Measurements from ENCODE around the gene MED27. TPM values are rescaled to one million over a fixed set of nuclear protein-coding genes. Genes with fewer than 3 reads are reported as not detected.

Gene MED27
- total and polyA plus RNA-seq, 2 of the 8 experiments (the other 6 are each of a cell fraction or from before 2014, with no cell fraction given) = 29.9 to 56.5 TPM

- Histone ChIP-seq H3K9ac (replicated peaks in 1 of 4; ENCODE audit: extremely low read depth in 1 of 4, low read depth in 3 of 4, low read length in 3 of 4) (no peak overlapping the region), H3K4me3 (ENCODE audit: extremely low read depth in 1 of 4, insufficient read depth in 2 of 4, low read depth in 3 of 4, low read length in 4 of 4) (no peak overlapping the region), H2BK5ac (ENCODE audit: low read depth, low read length) (no peak overlapping the region), H3K4me1 (replicated peaks in 1 of 4; ENCODE audit: control insufficient read depth in 3 of 4, insufficient read depth in 4 of 4, low read length in 3 of 4) (peaks cover 0 to 9% (median 1%) of the 10 kb centered on the region in 4 experiments; a peak in 3 of 7 replicates), H3K4ac (replicated peaks; ENCODE audit: insufficient read length, low read depth, low read length) (no peak overlapping the region), H3K9me3 (ENCODE audit: insufficient read depth in 2 of 2, low read depth in 1 of 2, low read length in 1 of 2) (no peaks in the 10 kb centered on the region), H3K79me2 (ENCODE audit: control insufficient read depth in 1 of 2, insufficient read depth in 2 of 2, low read length in 2 of 2) (no peaks in the 10 kb centered on the region), H3K14ac (ENCODE audit: insufficient read length) (no peak overlapping the region), H3K56ac (replicated peaks; ENCODE audit: insufficient read length, low read depth, low read length) (no peak overlapping the region), H2BK12ac (ENCODE audit: low read depth, low read length) (no peak overlapping the region), H3K36me3 (ENCODE audit: control insufficient read depth in 2 of 4, insufficient read depth in 4 of 4, low read length in 3 of 4) (no peaks in the 10 kb centered on the region; a peak in 1 of 8 replicates), H3K23me2 (ENCODE audit: low read depth, low read length) (peaks cover 2% of the 10 kb centered on the region; the same call in 1 of the 2 replicates), H2BK20ac (ENCODE audit: low read length) (no peak overlapping the region), H2AK5ac (ENCODE audit: low read depth, low read length) (no peak overlapping the region), H4K91ac (replicated peaks; ENCODE audit: insufficient read length, low read length) (no peak overlapping the region), H4K5ac (ENCODE audit: insufficient read length, low read depth, low read length) (no peak overlapping the region), H4K20me1 (replicated peaks in 1 of 2; ENCODE audit: control insufficient read depth in 1 of 2, insufficient read depth in 2 of 2, low read length in 2 of 2) (peaks cover 9 to 15% of the 10 kb centered on the region in 2 experiments), H3K18ac (ENCODE audit: extremely low read depth, low read length) (no peak overlapping the region), H3K79me1 (ENCODE audit: low read depth, low read length) (no peaks in the 10 kb centered on the region; the same call in 1 of the 2 replicates), H3K27ac (ENCODE audit: low read depth, low read length) (no peak overlapping the region), H3K4me2 (ENCODE audit: insufficient read depth in 1 of 2, low read depth in 2 of 2, low read length in 2 of 2) (no peak overlapping the region), H3K23ac (ENCODE audit: insufficient read length) (no peak overlapping the region), H2BK15ac (ENCODE audit: low read length) (no peak overlapping the region), H4K8ac (ENCODE audit: extremely low read depth, insufficient read depth, low read length) (no peak overlapping the region), H2BK120ac (replicated peaks; ENCODE audit: low read depth, low read length) (no peak overlapping the region), H2AFZ (ENCODE audit: low read length) (no peak overlapping the region), H3K27me3 (replicated peaks in 1 of 4; ENCODE audit: control insufficient read depth in 3 of 4, extremely low read depth in 1 of 4, insufficient read depth in 3 of 4, low read length in 3 of 4) (peaks cover 0 to 25% (median 10%) of the 10 kb centered on the region in 4 experiments; a peak in 4 of 7 replicates)
- ChIA-PET POLR2A (ENCODE audit: partially characterized antibody) (no interaction called here), CTCF (ENCODE audit: partially characterized antibody) (interaction anchor here (0.7 to 2.5 kb wide), 5 partner anchors 26 to 291 kb away, joined by 3 to 6 read pairs (median 3); no protein-coding TSS in a partner anchor)
- DNase-seq (ENCODE audit: low read depth in 1 of 2, low spot score in 2 of 2) (no peak), FAIRE-seq (no peak)
- 70% methylated on average over 6 of the region's 6 CpGs; no CpG with 5 or more reads in 1 of the 2 experiments for WGBS, 2 experiments (ENCODE audit: extremely low coverage in 1 of 2, insufficient coverage in 1 of 2, insufficient read length in 1 of 2, insufficient replicate concordance in 2 of 2, low coverage in 1 of 2, low lambda C conversion rate in 2 of 2, missing lambda C conversion rate in 1 of 2)
- TF ChIP-seq TAF1 (IDR thresholded peaks at IDR 0.05; ENCODE audit: low read depth, low read length) = no peak
- TF ChIP-seq GTF2F1 (IDR thresholded peaks at IDR 0.05; ENCODE audit: borderline replicate concordance, low read depth, low read length) = no peak
- TF ChIP-seq POLR2AphosphoS5 (IDR thresholded peaks at IDR 0.05; ENCODE audit: low read depth, low read length) = peak; percentile 41
- no peak for TF ChIP-seq SIX5 (IDR thresholded peaks at IDR 0.05; ENCODE audit: low read depth, low read length)
Measured at GRCh38 chr9:131961496-131961880, 118.2 kb downstream of the MED27 start.
